HepG2 (cell line): ENCODE measurements around the gene ABCG1. TPM values are rescaled to one million over a fixed set of nuclear protein-coding genes. Genes with fewer than 3 reads are reported as not detected.

ENCODE experiments used
- ATAC-seq: fragments of 200-7000 bp; cut with Tn5 transposase; 3 replicates; pipeline ENCODE4 v1.9.1; 2020; ENCODE audit warnings: mild to moderate bottlenecking, moderate library complexity
- BruUV-seq: library from RNA; stranded (reverse); fragments of 400-500 nt; replicated peaks from 2 replicates; lab custom pipeline; 2021; lab: Mats Ljungman, UMichigan
- CTCF ChIA-PET: fragments of 300-600 bp; formaldehyde crosslinking; extraction: SDS; loops from one replicate; lab custom pipeline; 2021; ENCODE audit warnings: low total read pairs, inconsistent platforms, low intra/inter-chr PET ratio; lab: Yijun Ruan, JAX
- POLR2A ChIA-PET: fragments of 350-600 bp; sonication (Branson Sonifier 250); formaldehyde crosslinking; loops from one replicate; lab custom pipeline; 2020; ENCODE audit warnings: antibody characterized with exemption, inconsistent platforms; lab: Yijun Ruan, JAX
- DNase-seq: peaks from one replicate; pipeline ENCODE4 v3.0.0-alpha.2; 2015; ENCODE audit warnings: low spot score
- FAIRE-seq: peaks from 3 replicates; lab custom pipeline; 2011; peaks lifted over from hg19 to GRCh38; lab: Jason Lieb, UNC
- H2AFZ ChIP-seq: one replicate; pipeline ENCODE4 v1.6.1; 2011; ENCODE audit warnings: low read length, inconsistent platforms
- H3K27ac ChIP-seq: fragments of 300-600 bp; 3 replicates; pipeline ENCODE4 v1.8.0; 2011; ENCODE audit warnings: mixed run types, mild to moderate bottlenecking, mixed read lengths, low read length, inconsistent platforms; ENCODE audit not compliant: insufficient read depth; ENCODE audit errors: extremely low read length
- H3K27me3 ChIP-seq, 2 experiments: fragments of 200-600 bp in 1 of 2; 2 replicates in 1 of 2; 3 replicates in 1 of 2; pipeline versions ENCODE4 v1.6.0 to v1.8.0; 2011; ENCODE audit warnings: low read length in 2 of 2, mild to moderate bottlenecking in 2 of 2, moderate library complexity in 2 of 2, inconsistent platforms in 1 of 2; ENCODE audit not compliant: insufficient read depth in 2 of 2, control insufficient read depth in 1 of 2
- H3K36me3 ChIP-seq, 2 experiments: fragments of 200-600 bp in 1 of 2; replicated peaks in 1 of 2; 2 replicates in 1 of 2; 3 replicates in 1 of 2; pipeline versions ENCODE4 v1.5.1 to v1.8.0; 2011; ENCODE audit warnings: low read length in 2 of 2, inconsistent platforms in 1 of 2; ENCODE audit not compliant: insufficient read depth in 2 of 2, control insufficient read depth in 1 of 2
- H3K4me1 ChIP-seq: 2 replicates; pipeline ENCODE4 v1.5.1; 2012; ENCODE audit warnings: low read length, inconsistent platforms; ENCODE audit not compliant: insufficient read depth
- H3K4me2 ChIP-seq: 2 replicates; pipeline ENCODE4 v1.6.0; 2011; ENCODE audit warnings: low read depth, low read length, inconsistent platforms
- H3K4me3 ChIP-seq, 3 experiments: fragments of 200-600 bp in 1 of 3; sonication (generic), shearing (Covaris generic) in 1 of 3; replicated peaks in 1 of 3; 2 replicates each; pipeline ENCODE4 v1.5.1; 2011 to 2016; ENCODE audit warnings: low read length in 3 of 3, inconsistent platforms in 2 of 3, low read depth in 2 of 3, mild to moderate bottlenecking in 2 of 3, control low read depth in 1 of 3, mixed read lengths in 1 of 3; ENCODE audit not compliant: insufficient read depth in 1 of 3
- H3K79me2 ChIP-seq: one replicate; pipeline ENCODE4 v1.6.1; 2011; ENCODE audit warnings: low read length, inconsistent platforms; ENCODE audit not compliant: insufficient read depth
- H3K9ac ChIP-seq: 2 replicates; pipeline ENCODE4 v1.6.0; 2011; ENCODE audit warnings: mild to moderate bottlenecking, low read depth, low read length, inconsistent platforms; ENCODE audit not compliant: insufficient read depth
- H3K9me3 ChIP-seq: 2 replicates; pipeline ENCODE4 v1.5.1; 2012; ENCODE audit warnings: mild to moderate bottlenecking, low read length
- H4K20me1 ChIP-seq: 2 replicates; pipeline ENCODE4 v1.6.0; 2011; ENCODE audit warnings: inconsistent platforms, mild to moderate bottlenecking, low read length, moderate library complexity; ENCODE audit not compliant: insufficient read depth
- CBX1 ChIP-seq: IDR thresholded peaks from one replicate; pipeline ENCODE4 v1.6.1; 2016; ENCODE audit warnings: antibody characterized with exemption, low read depth
- FOXO1 ChIP-seq: sonication (generic); formaldehyde crosslinking; IDR thresholded peaks from 2 replicates; pipeline ENCODE4 v1.4.0; 2020; ENCODE audit warnings: missing genetic modification reagents
- KLF11 ChIP-seq: IDR thresholded peaks from 2 replicates; pipeline ENCODE4 v1.6.1; 2016; ENCODE audit warnings: missing compliant biosample characterization
- NFKBIZ ChIP-seq: IDR thresholded peaks from 2 replicates; pipeline ENCODE4 v1.6.1; 2018; ENCODE audit warnings: missing genetic modification reagents, missing compliant biosample characterization
- PCBP2 ChIP-seq: fragments of 200-400 bp; formaldehyde crosslinking; optimal IDR thresholded peaks from 2 replicates; pipeline ENCODE3; 2018; ENCODE audit warnings: low read length, low read depth; ENCODE audit not compliant: poor library complexity, severe bottlenecking
- ZNF292 ChIP-seq: sonication (generic); formaldehyde crosslinking; IDR thresholded peaks from 2 replicates; pipeline ENCODE4 v1.8.1; 2022; ENCODE audit warnings: mild to moderate bottlenecking, low read depth, missing genetic modification reagents, borderline replicate concordance
- WGBS: methylation state at CpG from one replicate; pipeline ENCODE4 v1.1.6; 2017; ENCODE audit warnings: low lambda C conversion rate; 5-methylcytosine and 5-hydroxymethylcytosine counted together
- in situ Hi-C: cut with HindIII; loops from 2 replicates; pipeline ENCODE4 v1.10.0; 2017; ENCODE audit warnings: low pct_unique_long_range_greater_than_20kb; ENCODE audit not compliant: extremely low pct_ligation_motif_present
- intact Hi-C: fragments of 100-400 bp; cut with micrococcal nuclease; formaldehyde crosslinking; loops from one replicate; pipeline ENCODE4 v1.10.0; 2022; ENCODE audit not compliant: unreplicated experiment
- polyA plus RNA-seq, 8 experiments: library from polyadenylated mRNA; depleted of rRNA in 3 of 8; stranded (reverse) in 7 of 8; unstranded in 1 of 8; fragments of >200 nt; fragmentation: Illumina TruSeq in 4 of 8; extraction: Trizol in 4 of 8; gene quantifications; 2 replicates each; pipeline versions ENCODE4 v1.2.1 to v1.2.3, GENCODE V29; 2011 to 2016; ENCODE audit warnings: low read depth in 4 of 8, missing spikeins in 1 of 8, mixed read lengths in 1 of 8; ENCODE audit not compliant: insufficient read depth in 1 of 8
- total RNA-seq, 5 experiments: library from RNA; depleted of rRNA; stranded (reverse); fragments of >200 nt; fragmentation: Illumina TruSeq; extraction: Trizol; gene quantifications; 2 replicates each; pipeline ENCODE4 v1.2.3, GENCODE V29; 2016; ENCODE audit warnings: low read depth in 1 of 5
- TF ChIP-seq, protein P1 (sequence below): sonication (generic); formaldehyde crosslinking; IDR thresholded peaks from 2 replicates; pipeline ENCODE4 v1.4.0; 2020; ENCODE audit warnings: low read depth, missing genetic modification reagents
- TF ChIP-seq, protein P2 (sequence below): sonication (generic); formaldehyde crosslinking; IDR thresholded peaks from 2 replicates; pipeline ENCODE4 v1.8.1; 2023; ENCODE audit warnings: mild to moderate bottlenecking, missing genetic modification reagents
- TF ChIP-seq, protein P3 (sequence below): IDR thresholded peaks from 2 replicates; pipeline ENCODE4 v1.6.1; 2016; ENCODE audit warnings: mild to moderate bottlenecking

The ABCG1 gene
- total and polyA plus RNA-seq, 2 of the 13 experiments (the other 11 are each of a cell fraction or from before 2014, with no cell fraction given) = 0.04 TPM; not detected in 1

DNA sequence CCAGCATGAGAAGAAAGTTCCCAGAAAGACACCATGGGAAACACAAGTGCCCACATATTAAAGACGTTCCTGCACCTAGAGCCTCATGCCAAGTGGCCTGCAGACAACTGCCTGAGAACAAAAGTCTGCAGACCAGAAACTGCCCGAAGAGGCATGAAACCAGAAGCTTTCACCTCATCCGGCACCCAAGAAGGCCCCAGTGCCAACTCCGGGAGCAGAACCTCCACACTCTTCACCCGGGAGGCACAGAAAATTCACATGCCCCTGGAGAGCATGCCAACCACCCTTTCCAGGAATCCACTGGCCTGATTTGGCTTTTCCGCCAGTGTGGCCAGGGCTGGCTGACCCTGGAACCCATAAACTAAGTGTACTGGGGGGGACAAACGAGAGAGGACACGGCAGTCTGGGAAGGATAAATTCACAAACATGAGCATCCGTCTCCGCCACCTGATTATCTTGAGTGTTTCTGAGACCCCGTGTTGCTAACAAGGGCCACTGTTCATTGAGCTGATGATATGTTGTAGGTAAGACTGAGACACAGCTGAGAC, 125.1 kb downstream of the ABCG1 start (continued):
- TF ChIP-seq ZNF292 (no peak), NFKBIZ (CRISPR knock-in tag) (no peak), KLF11 (CRISPR knock-in tag) (no peak)
- TF ChIP-seq, all 625 proteins: peak for 0

DNA sequence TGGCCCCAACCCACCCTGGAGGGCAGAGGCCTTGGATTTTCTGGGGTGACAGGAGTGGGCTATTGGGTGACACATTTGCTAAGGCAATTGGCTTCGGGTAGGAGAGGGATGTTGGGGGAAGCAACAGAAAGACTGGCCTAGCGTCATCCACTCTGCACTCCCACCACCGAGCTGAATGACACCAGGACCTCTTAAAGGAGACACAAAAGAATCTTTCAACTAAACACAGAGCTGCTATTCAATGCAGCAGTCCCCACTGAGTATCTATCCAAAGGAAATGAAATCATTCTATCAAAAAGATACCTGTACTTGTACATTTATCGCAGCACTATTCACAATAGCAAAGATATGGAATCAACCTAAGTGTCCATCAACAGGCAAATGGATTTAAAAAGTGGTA, 125.7 kb downstream of the ABCG1 start:
- ChIA-PET POLR2A (no interaction called here), CTCF (no interaction called here)
- DNase-seq (no peak), ATAC-seq (no peak), FAIRE-seq (no peak)
- in situ Hi-C loops (no loop called here), intact Hi-C loops (no loop called here)
- H3K79me2 ChIP-seq = no peaks in the 10 kb centered on the region
- H3K4me3 ChIP-seq = no peak overlapping the region
- H3K9ac ChIP-seq = no peak overlapping the region
- H4K20me1 ChIP-seq = no peaks in the 10 kb centered on the region
- no peaks in the 10 kb centered on the region for H3K36me3 ChIP-seq
- peaks cover 0 to 6% of the 10 kb centered on the region in 2 experiments; a peak in 2 of 5 replicates for H3K27me3 ChIP-seq
- no peaks in the 10 kb centered on the region for H3K4me1 ChIP-seq
- H3K27ac ChIP-seq = no peak overlapping the region
- no TSS peak for BruUV-seq
- TF ChIP-seq FOXO1 (no peak), PCBP2 (no peak), CBX1 (no peak)
- TF ChIP-seq, protein P1, sequence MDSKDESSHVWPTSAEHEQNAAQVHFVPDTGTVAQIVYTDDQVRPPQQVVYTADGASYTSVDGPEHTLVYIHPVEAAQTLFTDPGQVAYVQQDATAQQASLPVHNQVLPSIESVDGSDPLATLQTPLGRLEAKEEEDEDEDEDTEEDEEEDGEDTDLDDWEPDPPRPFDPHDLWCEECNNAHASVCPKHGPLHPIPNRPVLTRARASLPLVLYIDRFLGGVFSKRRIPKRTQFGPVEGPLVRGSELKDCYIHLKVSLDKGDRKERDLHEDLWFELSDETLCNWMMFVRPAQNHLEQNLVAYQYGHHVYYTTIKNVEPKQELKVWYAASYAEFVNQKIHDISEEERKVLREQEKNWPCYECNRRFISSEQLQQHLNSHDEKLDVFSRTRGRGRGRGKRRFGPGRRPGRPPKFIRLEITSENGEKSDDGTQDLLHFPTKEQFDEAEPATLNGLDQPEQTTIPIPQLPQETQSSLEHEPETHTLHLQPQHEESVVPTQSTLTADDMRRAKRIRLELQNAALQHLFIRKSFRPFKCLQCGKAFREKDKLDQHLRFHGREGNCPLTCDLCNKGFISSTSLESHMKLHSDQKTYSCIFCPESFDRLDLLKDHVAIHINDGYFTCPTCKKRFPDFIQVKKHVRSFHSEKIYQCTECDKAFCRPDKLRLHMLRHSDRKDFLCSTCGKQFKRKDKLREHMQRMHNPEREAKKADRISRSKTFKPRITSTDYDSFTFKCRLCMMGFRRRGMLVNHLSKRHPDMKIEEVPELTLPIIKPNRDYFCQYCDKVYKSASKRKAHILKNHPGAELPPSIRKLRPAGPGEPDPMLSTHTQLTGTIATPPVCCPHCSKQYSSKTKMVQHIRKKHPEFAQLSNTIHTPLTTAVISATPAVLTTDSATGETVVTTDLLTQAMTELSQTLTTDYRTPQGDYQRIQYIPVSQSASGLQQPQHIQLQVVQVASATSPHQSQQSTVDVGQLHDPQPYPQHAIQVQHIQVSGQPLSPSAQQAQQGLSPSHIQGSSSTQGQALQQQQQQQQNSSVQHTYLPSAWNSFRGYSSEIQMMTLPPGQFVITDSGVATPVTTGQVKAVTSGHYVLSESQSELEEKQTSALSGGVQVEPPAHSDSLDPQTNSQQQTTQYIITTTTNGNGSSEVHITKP (CRISPR knock-in tag) = no peak
- TF ChIP-seq, protein P2, sequence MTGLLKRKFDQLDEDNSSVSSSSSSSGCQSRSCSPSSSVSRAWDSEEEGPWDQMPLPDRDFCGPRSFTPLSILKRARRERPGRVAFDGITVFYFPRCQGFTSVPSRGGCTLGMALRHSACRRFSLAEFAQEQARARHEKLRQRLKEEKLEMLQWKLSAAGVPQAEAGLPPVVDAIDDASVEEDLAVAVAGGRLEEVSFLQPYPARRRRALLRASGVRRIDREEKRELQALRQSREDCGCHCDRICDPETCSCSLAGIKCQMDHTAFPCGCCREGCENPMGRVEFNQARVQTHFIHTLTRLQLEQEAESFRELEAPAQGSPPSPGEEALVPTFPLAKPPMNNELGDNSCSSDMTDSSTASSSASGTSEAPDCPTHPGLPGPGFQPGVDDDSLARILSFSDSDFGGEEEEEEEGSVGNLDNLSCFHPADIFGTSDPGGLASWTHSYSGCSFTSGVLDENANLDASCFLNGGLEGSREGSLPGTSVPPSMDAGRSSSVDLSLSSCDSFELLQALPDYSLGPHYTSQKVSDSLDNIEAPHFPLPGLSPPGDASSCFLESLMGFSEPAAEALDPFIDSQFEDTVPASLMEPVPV = no peak
- TF ChIP-seq, protein P3, sequence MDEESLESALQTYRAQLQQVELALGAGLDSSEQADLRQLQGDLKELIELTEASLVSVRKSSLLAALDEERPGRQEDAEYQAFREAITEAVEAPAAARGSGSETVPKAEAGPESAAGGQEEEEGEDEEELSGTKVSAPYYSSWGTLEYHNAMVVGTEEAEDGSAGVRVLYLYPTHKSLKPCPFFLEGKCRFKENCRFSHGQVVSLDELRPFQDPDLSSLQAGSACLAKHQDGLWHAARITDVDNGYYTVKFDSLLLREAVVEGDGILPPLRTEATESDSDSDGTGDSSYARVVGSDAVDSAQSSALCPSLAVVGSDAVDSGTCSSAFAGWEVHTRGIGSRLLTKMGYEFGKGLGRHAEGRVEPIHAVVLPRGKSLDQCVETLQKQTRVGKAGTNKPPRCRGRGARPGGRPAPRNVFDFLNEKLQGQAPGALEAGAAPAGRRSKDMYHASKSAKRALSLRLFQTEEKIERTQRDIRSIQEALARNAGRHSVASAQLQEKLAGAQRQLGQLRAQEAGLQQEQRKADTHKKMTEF (CRISPR knock-in tag) = no peak
- H3K4me2 ChIP-seq = no peak overlapping the region
- no peak overlapping the region for H2AFZ ChIP-seq
- WGBS = 12% methylated on average over 4 of the region's 4 CpGs
- no peaks in the 10 kb centered on the region for H3K9me3 ChIP-seq
